Mesothelial cell of epicardium (in vitro differentiated cells): ENCODE measurements around the gene TAS2R1. TPM values are rescaled to one million over a fixed set of nuclear protein-coding genes. Genes with fewer than 3 reads are reported as not detected.

Experiments
- DNase-seq, 2 experiments: peaks; one replicate each; pipeline ENCODE4 v3.0.0; 2021; ENCODE audit warnings: low spot score in 2 of 2; ENCODE audit not compliant: unreplicated experiment in 2 of 2
- H3K27ac Mint-ChIP-seq: 2 replicates; pipeline ENCODE4 v1.8.0; 2021; ENCODE audit warnings: mixed read lengths
- H3K27me3 Mint-ChIP-seq: 2 replicates; pipeline ENCODE4 v1.8.0; 2021; ENCODE audit warnings: low read depth, mixed read lengths
- H3K36me3 Mint-ChIP-seq: 2 replicates; pipeline ENCODE4 v1.8.0; 2021; ENCODE audit warnings: mixed read lengths
- H3K4me1 Mint-ChIP-seq: 2 replicates; pipeline ENCODE4 v1.8.0; 2021; ENCODE audit warnings: mixed read lengths
- H3K4me3 Mint-ChIP-seq: 2 replicates; pipeline ENCODE4 v1.8.0; 2021; ENCODE audit warnings: mild to moderate bottlenecking, moderate library complexity, mixed read lengths
- H3K9me3 Mint-ChIP-seq: 2 replicates; pipeline ENCODE4 v1.8.0; 2021; ENCODE audit warnings: mixed read lengths
- CTCF ChIP-seq: fragments of 200-600 bp; sonication (generic); IDR thresholded peaks from one replicate; pipeline ENCODE4 v1.5.0; 2021; ENCODE audit warnings: antibody characterized with exemption; ENCODE audit not compliant: unreplicated experiment
- total RNA-seq: library from RNA; stranded (reverse); gene quantifications from 3 replicates; pipeline ENCODE4 v1.2.1, GENCODE V29; 2021

Gene TAS2R1
- total RNA-seq, 1 donor from 2014 or later: not detected

GRCh38 chr5:9658706-9659105 is 28.6 kb upstream of the TAS2R1 start:
- H3K27ac Mint-ChIP-seq: no peak overlapping the region
- H3K27me3 Mint-ChIP-seq: no peaks in the 10 kb centered on the region
- H3K4me3 Mint-ChIP-seq: no peak overlapping the region
- H3K4me1 Mint-ChIP-seq: peaks cover 26% of the 10 kb centered on the region
- no peak for TF ChIP-seq CTCF
- no peaks in the 10 kb centered on the region for H3K9me3 Mint-ChIP-seq
- DNase-seq: no peak
- H3K36me3 Mint-ChIP-seq: no peaks in the 10 kb centered on the region

GRCh38 chr5:9657819-9658218 is 27.7 kb upstream of the TAS2R1 start:
- no peaks in the 10 kb centered on the region for H3K9me3 Mint-ChIP-seq
- no peak overlapping the region for H3K4me3 Mint-ChIP-seq
- no peaks in the 10 kb centered on the region for H3K36me3 Mint-ChIP-seq
- DNase-seq: no peak
- H3K27me3 Mint-ChIP-seq: no peaks in the 10 kb centered on the region
- no peak overlapping the region for H3K27ac Mint-ChIP-seq
- peaks cover 27% of the 10 kb centered on the region for H3K4me1 Mint-ChIP-seq
- no peak for TF ChIP-seq CTCF

GRCh38 chr5:9655641-9656040 is 25.5 kb upstream of the TAS2R1 start:
- Mint-ChIP-seq H3K27me3 (no peaks in the 10 kb centered on the region), H3K9me3 (no peaks in the 10 kb centered on the region), H3K36me3 (no peaks in the 10 kb centered on the region), H3K4me3 (no peak overlapping the region), H3K4me1 (peaks cover 12% of the 10 kb centered on the region), H3K27ac (no peak overlapping the region)
- TF ChIP-seq CTCF: no peak
- DNase-seq: no peak

GRCh38 chr5:9654886-9655285 is 24.7 kb upstream of the TAS2R1 start:
- no peak for TF ChIP-seq CTCF
- no peaks in the 10 kb centered on the region for H3K36me3 Mint-ChIP-seq
- no peak for DNase-seq

GRCh38 chr5:9653811-9654210 is 23.7 kb upstream of the TAS2R1 start:
- no peaks in the 10 kb centered on the region for H3K27me3 Mint-ChIP-seq
- peaks cover 10% of the 10 kb centered on the region for H3K4me1 Mint-ChIP-seq
- TF ChIP-seq CTCF: no peak
- H3K36me3 Mint-ChIP-seq: no peaks in the 10 kb centered on the region
- no peak overlapping the region for H3K4me3 Mint-ChIP-seq
- H3K9me3 Mint-ChIP-seq: no peaks in the 10 kb centered on the region
- H3K27ac Mint-ChIP-seq: peak overlapping the region; percentile 88
- peak in 1 of 2 experiments; percentile 42 for DNase-seq

More at GRCh38 chr5:9654886-9655285, 24.7 kb upstream of the TAS2R1 start:
- H3K27me3 Mint-ChIP-seq: no peaks in the 10 kb centered on the region
- peak overlapping the region; percentile 26 for H3K27ac Mint-ChIP-seq
- peaks cover 12% of the 10 kb centered on the region for H3K4me1 Mint-ChIP-seq
- no peaks in the 10 kb centered on the region for H3K9me3 Mint-ChIP-seq
- H3K4me3 Mint-ChIP-seq: no peak overlapping the region

GRCh38 chr5:9653061-9653460 is 22.9 kb upstream of the TAS2R1 start:
- Mint-ChIP-seq H3K27ac (no peak overlapping the region), H3K36me3 (no peaks in the 10 kb centered on the region), H3K4me1 (peaks cover 10% of the 10 kb centered on the region), H3K27me3 (no peaks in the 10 kb centered on the region), H3K4me3 (no peak overlapping the region), H3K9me3 (no peaks in the 10 kb centered on the region)
- DNase-seq: no peak
- peak; percentile 7 for TF ChIP-seq CTCF
